Middle frontal gyrus (tissue), 1 donor: ENCODE results near the gene ZPLD1.

Experiments used
- DNase-seq: peaks from one replicate; pipeline ENCODE4 v3.0.0-alpha.2; 2015; ENCODE audit warnings: low spot score; ENCODE audit errors: extremely low spot score

Gene ZPLD1

GRCh38 chr3:102526865-102527264 lies 92.0 kb downstream of the ZPLD1 start:
- DNase-seq, result no peak

GRCh38 chr3:102528727-102529126 lies 93.9 kb downstream of the ZPLD1 start:
- no peak for DNase-seq
